PC-3 (cell line): ENCODE results near the gene RIPK3. TPM values are rescaled to one million over a fixed set of nuclear protein-coding genes. Genes with fewer than 3 reads are reported as not detected.

Experiments used
- ATAC-seq: fragments of 200-7000 bp; cut with Tn5 transposase; 2 replicates; pipeline ENCODE4 v1.9.1; 2020; ENCODE audit warnings: mild to moderate bottlenecking, moderate library complexity
- BruUV-seq: library from RNA; stranded (reverse); fragments of 400-500 nt; replicated peaks from 2 replicates; lab custom pipeline; 2021; lab: Mats Ljungman, UMichigan
- CTCF ChIA-PET: fragments of 300-600 bp; sonication (Branson Sonifier 250); formaldehyde crosslinking; loops from one replicate; lab custom pipeline; 2022; ENCODE audit warnings: antibody characterized with exemption; lab: Charles Lee
- POLR2A ChIA-PET: fragments of 300-600 bp; sonication (Branson Sonifier 250); formaldehyde crosslinking; loops from one replicate; lab custom pipeline; 2022; ENCODE audit warnings: antibody characterized with exemption; ENCODE audit not compliant: unreplicated experiment; lab: Charles Lee
- DNase-seq: peaks from one replicate; pipeline ENCODE4 v3.0.0-alpha.2; 2015
- H2AFZ ChIP-seq: fragments of 300-600 bp; sonication (generic); 2 replicates; pipeline ENCODE4 v1.6.0; 2016; ENCODE audit warnings: antibody characterized with exemption, low read length
- H3F3A ChIP-seq: fragments of 300-600 bp; sonication (generic); one replicate; pipeline ENCODE4 v1.6.0; 2017; ENCODE audit warnings: antibody characterized with exemption, low read length, control low read depth, mild to moderate bottlenecking; ENCODE audit not compliant: unreplicated experiment
- H3K27ac ChIP-seq: fragments of 300-600 bp; sonication (generic); 2 replicates; pipeline ENCODE4 v1.5.1; 2016; ENCODE audit warnings: mild to moderate bottlenecking, low read length
- H3K27me3 ChIP-seq: fragments of 300-600 bp; sonication (generic); 2 replicates; pipeline ENCODE4 v1.6.1; 2016; ENCODE audit warnings: low read length, mixed read lengths
- H3K36me3 ChIP-seq: fragments of 300-600 bp; sonication (generic); 2 replicates; pipeline ENCODE4 v1.6.1; 2016; ENCODE audit warnings: low read depth, mixed run types, low read length, mixed read lengths
- H3K4me1 ChIP-seq: fragments of 300-600 bp; sonication (generic); 2 replicates; pipeline ENCODE4 v1.5.1; 2016; ENCODE audit warnings: low read length; ENCODE audit not compliant: insufficient read depth
- H3K4me2 ChIP-seq: fragments of 300-600 bp; sonication (generic); 2 replicates; pipeline ENCODE4 v1.6.0; 2016; ENCODE audit warnings: low read length
- H3K4me3 ChIP-seq: fragments of 300-600 bp; sonication (generic); 2 replicates; pipeline ENCODE4 v1.5.1; 2016; ENCODE audit warnings: mild to moderate bottlenecking, low read length, mixed read lengths
- H3K79me2 ChIP-seq: fragments of 300-600 bp; sonication (generic); 2 replicates; pipeline ENCODE4 v1.6.1; 2017; ENCODE audit warnings: low read length, mixed read lengths
- H3K9ac ChIP-seq: fragments of 300-600 bp; sonication (generic); 2 replicates; pipeline ENCODE4 v1.6.0; 2016; ENCODE audit warnings: mild to moderate bottlenecking, low read length
- H3K9me2 ChIP-seq: fragments of 300-600 bp; sonication (generic); replicated peaks from 2 replicates; pipeline ENCODE4 v1.6.1; 2016; ENCODE audit warnings: mixed run types, low read length, mixed read lengths
- H3K9me3 ChIP-seq: fragments of 300-600 bp; sonication (generic); 2 replicates; pipeline ENCODE4 v1.6.1; 2016; ENCODE audit warnings: low read length, mixed read lengths
- H4K20me1 ChIP-seq: fragments of 300-600 bp; sonication (generic); 2 replicates; pipeline ENCODE4 v1.6.1; 2016; ENCODE audit warnings: low read length, mixed read lengths
- CTCF ChIP-seq: fragments of 300-600 bp; sonication (generic); conservative IDR thresholded peaks from 2 replicates; pipeline ENCODE4 v1.5.1; 2017; ENCODE audit warnings: antibody characterized with exemption, low read depth, mild to moderate bottlenecking, low read length
- EZH2 ChIP-seq: fragments of 300-600 bp; sonication (generic); IDR thresholded peaks from one replicate; pipeline ENCODE4 v1.6.1; 2017; ENCODE audit warnings: antibody characterized with exemption, mild to moderate bottlenecking, low read length; ENCODE audit not compliant: unreplicated experiment
- EZH2phosphoT487 ChIP-seq: fragments of 300-600 bp; sonication (generic); IDR thresholded peaks from 2 replicates; pipeline ENCODE4 v1.6.1; 2018; ENCODE audit warnings: mild to moderate bottlenecking, antibody characterized with exemption, low read length, borderline replicate concordance
- intact Hi-C: fragments of 100-400 bp; cut with micrococcal nuclease; formaldehyde crosslinking; loops from 2 replicates; pipeline ENCODE4 v1.9.0; 2023
- total RNA-seq: library from RNA; depleted of rRNA; stranded (reverse); fragments of >200 nt; gene quantifications from 2 replicates; pipeline ENCODE4 v1.2.3, GENCODE V29; 2014

Gene RIPK3
- total RNA-seq, 1 experiment from 2014 or later = not detected

GRCh38 chr14:24337824-24338175 is 2.0 kb downstream of the RIPK3 start:
- ATAC-seq = no peak
- ChIA-PET POLR2A (no interaction called here), CTCF (no interaction called here)
- no peak overlapping the region for H3K27ac ChIP-seq
- H3K79me2 ChIP-seq = no peaks in the 10 kb centered on the region
- no peak for DNase-seq
- H3K36me3 ChIP-seq = no peaks in the 10 kb centered on the region
- no peak overlapping the region for H3K4me2 ChIP-seq
- no TSS peak for BruUV-seq
- TF ChIP-seq EZH2 = no peak
- no peak for TF ChIP-seq EZH2phosphoT487
- H3K9ac ChIP-seq = no peak overlapping the region
- H3K4me1 ChIP-seq = peaks cover 5% of the 10 kb centered on the region; the same call in 1 of the 2 replicates
- intact Hi-C loops = no loop called here
- H2AFZ ChIP-seq = no peak overlapping the region
- H3F3A ChIP-seq = no peaks in the 10 kb centered on the region
- H3K27me3 ChIP-seq = no peaks in the 10 kb centered on the region
- no peaks in the 10 kb centered on the region for H3K9me2 ChIP-seq
- no peaks in the 10 kb centered on the region for H4K20me1 ChIP-seq
- no peak overlapping the region for H3K4me3 ChIP-seq
- no peaks in the 10 kb centered on the region for H3K9me3 ChIP-seq

DNA sequence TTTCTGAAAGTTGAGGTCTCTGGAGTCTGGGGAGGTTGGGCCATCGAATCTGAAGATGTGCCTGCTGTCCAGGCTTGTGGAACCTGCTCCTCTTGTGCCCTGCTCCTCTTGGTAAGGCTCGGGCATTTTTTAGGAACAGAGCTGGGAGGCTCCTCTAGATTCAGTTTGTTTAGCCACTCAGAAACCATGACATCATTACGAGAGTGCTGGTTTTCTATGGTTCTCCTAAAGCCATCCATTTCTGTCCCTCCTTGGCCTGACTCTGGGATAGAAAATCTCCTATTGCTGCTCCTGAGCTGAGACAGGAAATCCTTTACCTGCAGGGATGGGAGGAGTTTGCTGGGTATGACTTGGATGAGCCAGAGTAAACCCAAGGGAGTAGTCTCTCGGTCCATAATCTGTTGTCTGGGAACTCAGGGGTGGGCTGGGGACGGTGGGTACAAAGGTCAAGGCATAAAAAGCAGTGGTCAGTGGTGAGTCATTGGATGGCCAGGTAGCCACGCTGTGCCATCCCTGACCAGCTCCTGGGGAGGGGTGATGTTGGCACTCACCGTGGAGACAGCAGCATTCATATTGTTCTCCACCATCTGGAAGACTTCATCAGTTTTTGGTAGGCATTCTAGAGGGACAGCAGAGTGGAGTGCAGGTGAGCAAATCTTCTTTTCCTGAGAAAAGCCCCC is 2.5 kb downstream of the RIPK3 start:
- Histone ChIP-seq H3K9ac (no peak overlapping the region), H4K20me1 (no peaks in the 10 kb centered on the region), H3F3A (no peaks in the 10 kb centered on the region), H3K4me2 (no peak overlapping the region), H3K27me3 (no peaks in the 10 kb centered on the region), H3K9me3 (no peaks in the 10 kb centered on the region), H3K79me2 (no peaks in the 10 kb centered on the region), H3K9me2 (no peaks in the 10 kb centered on the region), H3K36me3 (no peaks in the 10 kb centered on the region), H2AFZ (no peak overlapping the region), H3K4me1 (peaks cover 5% of the 10 kb centered on the region; the same call in 1 of the 2 replicates), H3K4me3 (no peak overlapping the region), H3K27ac (no peak overlapping the region)
- no peak for TF ChIP-seq CTCF
- TF ChIP-seq EZH2phosphoT487 = no peak
- TF ChIP-seq EZH2 = no peak
- intact Hi-C loops = no loop called here
- no TSS peak for BruUV-seq
- DNase-seq = no peak
- no peak for ATAC-seq
- POLR2A ChIA-PET = no interaction called here
- CTCF ChIA-PET = no interaction called here

DNA sequence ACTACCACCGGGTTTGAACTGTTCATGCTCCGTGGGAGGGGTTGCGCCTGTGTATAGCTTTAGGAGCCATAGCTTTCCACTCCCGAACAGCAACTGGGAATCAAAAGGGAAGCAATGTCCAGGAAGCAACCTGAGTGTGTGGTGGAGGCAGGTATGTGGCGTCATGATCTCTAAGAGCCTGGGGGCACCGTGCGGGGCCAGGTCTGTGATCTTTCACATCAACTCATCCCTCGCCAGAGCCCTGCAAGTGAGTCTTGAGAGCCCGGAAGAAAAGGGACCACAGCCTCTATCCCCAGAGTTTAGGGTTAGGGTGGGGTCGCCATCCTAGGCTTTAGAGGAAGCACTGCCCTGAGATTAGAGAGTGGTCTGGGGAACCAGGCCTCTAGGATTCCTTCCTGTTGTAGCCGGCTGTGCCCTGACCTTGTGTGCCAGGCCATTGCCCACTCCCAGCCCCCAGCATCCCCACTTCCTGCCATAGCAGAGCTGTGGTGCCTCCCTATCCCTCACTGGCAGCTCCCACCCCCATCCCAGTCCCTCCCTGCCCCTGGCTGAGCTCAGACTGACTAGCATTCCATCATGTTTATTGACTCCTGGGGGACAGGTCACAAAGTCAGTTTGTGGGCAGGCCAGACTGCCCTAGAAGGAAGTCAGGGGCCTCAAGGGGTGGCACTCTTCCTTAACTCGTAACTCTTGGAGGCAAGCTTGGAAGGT is 4.2 kb downstream of the RIPK3 start:
- H3K9ac ChIP-seq = no peak overlapping the region
- H3F3A ChIP-seq = no peaks in the 10 kb centered on the region
- no peaks in the 10 kb centered on the region for H3K36me3 ChIP-seq
- no peaks in the 10 kb centered on the region for H3K9me3 ChIP-seq
- POLR2A ChIA-PET = no interaction called here
- no peak overlapping the region for H3K27ac ChIP-seq
- intact Hi-C loops = no loop called here
- H3K9me2 ChIP-seq = no peaks in the 10 kb centered on the region
- peaks cover 5% of the 10 kb centered on the region; the same call in 1 of the 2 replicates for H3K4me1 ChIP-seq
- DNase-seq (no peak), ATAC-seq (no peak)
- H3K4me2 ChIP-seq = no peak overlapping the region
- CTCF ChIA-PET = no interaction called here
- H4K20me1 ChIP-seq = no peaks in the 10 kb centered on the region
- no TSS peak for BruUV-seq
- no peaks in the 10 kb centered on the region for H3K79me2 ChIP-seq
- no peak for TF ChIP-seq EZH2
- TF ChIP-seq EZH2phosphoT487 = no peak
- TF ChIP-seq CTCF = no peak
- no peaks in the 10 kb centered on the region for H3K27me3 ChIP-seq
- H2AFZ ChIP-seq = no peak overlapping the region
- no peak overlapping the region for H3K4me3 ChIP-seq
